Hematopoietic multipotent progenitor cell treated with erythropoietin and hydrocortisone succinate and interleukin-3 and kit ligand, for 4 days (in vitro differentiated cells): ENCODE results near the gene PRDM13.
"Not testable (repeated sequence)": the region's sequence is repeated elsewhere in the genome, so short reads cannot be mapped to it uniquely, and the experiment has no call there.

ENCODE experiments used
- DNase-seq: peaks from one replicate; pipeline ENCODE4 v3.0.0-alpha.2; 2015

Gene PRDM13

GRCh38 chr6:99606656-99607415, at the start of gene PRDM13:
TSS of gene PRDM13 (plus strand) at chr6:99606833. CDS start at chr6:99607035, 202 bp downstream.
- DNase-seq, result no peak

GRCh38 chr6:99559057-99559456, 47.6 kb upstream of the PRDM13 start:
- DNase-seq, result no peak

DNA sequence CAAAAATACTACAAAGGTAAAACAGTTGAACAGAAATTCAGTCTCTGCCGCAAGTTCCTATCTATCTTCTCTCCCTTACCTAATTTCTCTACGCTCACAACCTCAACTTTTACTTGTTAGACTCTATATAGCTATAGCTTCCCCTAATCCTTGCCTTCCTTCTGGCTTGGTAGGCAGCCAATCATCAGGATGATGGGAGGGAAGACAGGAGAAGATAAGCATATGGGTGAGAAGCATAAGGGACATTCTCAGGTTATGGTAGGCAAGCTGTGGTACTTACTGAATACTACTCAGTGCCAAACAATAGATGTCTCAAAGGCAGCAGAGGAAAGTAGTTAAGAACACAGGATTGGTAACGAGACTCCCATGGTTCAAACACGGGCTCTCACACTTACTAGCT, 46.0 kb upstream of the PRDM13 start:
- peak; percentile 37 for DNase-seq

DNA sequence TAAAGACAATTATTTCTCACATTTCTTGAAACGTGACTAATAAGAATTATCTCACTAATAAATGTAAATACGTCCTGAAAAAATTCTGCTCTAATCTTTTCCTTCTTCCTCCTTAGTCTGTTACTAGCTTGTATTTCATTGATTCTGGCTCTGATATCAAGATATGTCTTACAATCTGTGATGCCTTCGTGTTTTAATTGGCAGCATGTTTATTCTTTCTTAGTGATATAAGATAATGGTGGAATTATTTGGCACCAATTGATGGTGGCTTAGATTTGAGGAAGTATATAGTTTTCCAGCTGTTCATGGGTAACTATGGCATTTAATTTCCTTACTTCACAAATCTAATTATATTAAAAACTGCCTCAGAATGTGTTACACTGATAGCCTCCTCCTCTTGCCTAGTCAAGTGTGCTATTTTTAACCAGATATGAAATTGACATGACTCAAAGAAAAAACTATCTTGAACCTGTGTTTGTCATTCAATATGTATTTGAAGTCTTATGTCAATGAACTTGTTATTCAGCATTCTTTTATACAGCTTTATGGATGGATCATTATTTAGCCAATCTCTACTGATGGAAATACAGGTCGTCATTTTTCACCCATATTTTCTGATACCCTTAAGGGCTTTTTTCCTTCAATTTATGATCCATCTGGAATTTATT, 43.4 kb upstream of the PRDM13 start:
- peak; percentile 7 for DNase-seq

GRCh38 chr6:99568103-99568933, 38.3 kb upstream of the PRDM13 start, which contains the start of gene CCNC:
TSS of gene CCNC (minus strand) at chr6:99568660. CDS start at chr6:99568527, 133 bp downstream.
- peak; percentile 97 for DNase-seq

DNA sequence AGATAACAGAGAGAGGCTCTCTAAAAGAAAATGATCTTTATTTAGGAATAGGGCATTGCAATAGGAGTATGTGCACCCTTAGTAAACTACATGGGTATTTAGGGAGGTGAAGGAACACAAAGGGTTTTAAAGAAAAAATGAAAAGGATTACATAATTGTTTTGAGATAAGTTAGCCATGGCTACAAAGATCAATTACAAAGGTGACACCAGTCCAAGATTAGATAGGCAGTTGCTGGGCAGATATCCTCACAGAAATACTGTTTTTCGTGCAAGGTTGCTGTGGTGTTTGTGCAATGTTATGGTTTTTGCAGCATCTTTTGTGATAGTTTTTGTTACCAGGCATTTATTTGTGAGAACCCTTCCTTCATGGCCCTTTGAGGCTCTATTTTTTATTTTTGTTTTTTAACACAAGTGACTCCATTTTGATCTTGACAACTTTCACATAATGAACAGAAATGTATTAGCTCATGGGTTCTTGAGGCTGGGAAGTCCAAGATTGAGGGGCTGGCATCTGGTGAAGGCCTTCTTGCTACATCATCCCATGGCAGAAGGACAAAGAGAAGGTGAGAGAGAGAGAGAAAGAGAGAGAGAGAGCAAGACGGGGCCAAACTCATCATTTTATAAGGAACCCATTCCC, 32.5 kb upstream of the PRDM13 start:
- DNase-seq, result no peak

GRCh38 chr6:99575544-99576227, 30.9 kb upstream of the PRDM13 start:
- DNase-seq, result peak; percentile 42

DNA sequence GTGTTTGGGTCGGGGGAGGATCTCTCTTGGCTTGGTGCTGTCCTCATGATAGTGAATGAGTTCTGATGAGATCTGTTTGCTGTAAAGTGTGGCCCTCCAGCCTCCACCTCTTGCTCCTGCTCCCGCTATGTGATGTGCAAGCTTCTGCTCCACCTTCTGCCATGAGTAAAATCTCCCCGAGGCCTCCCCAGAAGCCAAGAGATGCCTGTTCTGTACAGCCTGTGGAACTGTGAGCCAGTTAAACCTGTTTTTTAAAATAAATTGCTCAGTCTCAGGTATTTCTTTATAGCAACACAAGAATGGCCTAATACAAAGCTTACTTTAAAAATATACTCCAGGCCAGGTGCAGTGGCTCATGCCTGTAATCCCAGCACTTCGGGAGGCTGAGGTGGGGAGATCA, 26.9 kb upstream of the PRDM13 start:
- no peak for DNase-seq

DNA sequence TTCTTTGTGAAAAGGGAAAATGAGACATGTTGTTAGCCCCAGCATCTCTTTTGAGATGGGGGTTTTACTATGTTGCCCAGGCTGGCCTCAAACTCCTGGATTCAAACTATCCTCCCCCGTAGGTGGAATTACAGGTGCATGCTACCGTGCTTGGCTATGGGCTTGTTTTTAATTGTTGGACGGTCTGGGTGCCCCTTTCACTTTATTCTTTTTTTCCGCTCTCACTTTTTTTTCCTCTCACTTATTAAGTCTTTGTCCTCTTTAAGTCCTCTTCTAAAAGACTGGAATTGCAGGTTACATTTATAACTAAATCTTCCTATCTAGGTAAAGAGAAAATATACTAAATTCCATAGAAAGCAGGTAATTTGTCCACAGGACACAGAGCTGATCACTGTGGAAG, 18.8 kb upstream of the PRDM13 start:
- no peak for DNase-seq

DNA sequence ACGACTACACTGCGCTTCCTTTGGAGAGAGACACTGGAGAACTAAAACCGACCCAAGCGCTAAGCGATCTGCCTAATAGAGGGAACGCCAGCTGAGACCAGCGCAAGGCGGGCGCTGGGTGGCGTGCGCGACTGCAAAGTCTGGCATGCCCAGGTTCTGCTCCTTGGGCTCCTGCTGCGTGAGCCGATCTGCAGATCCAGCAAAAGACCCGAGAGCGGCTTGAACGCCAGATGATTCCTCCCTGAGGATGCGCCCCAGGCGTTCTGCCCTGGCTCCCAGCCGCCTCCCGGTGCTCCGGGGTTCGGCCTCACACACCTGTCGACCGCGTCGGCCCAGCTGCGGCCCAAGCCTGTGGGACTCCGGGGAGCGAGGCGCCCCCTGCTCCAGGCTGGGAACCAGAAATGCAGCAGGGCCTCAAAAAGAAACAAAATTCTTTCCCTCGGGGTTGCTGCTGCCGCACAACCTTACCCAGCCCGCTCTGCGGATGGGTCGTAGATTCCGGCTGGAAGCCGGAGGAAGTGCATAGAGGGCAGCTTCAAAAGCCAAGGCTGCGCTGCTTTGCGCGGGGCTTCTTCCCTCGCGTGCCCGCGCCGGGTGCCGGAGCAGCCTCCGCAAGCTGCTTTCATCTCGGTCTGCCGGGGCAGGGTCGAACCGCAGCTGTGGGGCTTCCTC, 17.9 kb upstream of the PRDM13 start:
- DNase-seq, result peak; percentile 90

GRCh38 chr6:99589290-99589672, 17.4 kb upstream of the PRDM13 start:
- no peak for DNase-seq

DNA sequence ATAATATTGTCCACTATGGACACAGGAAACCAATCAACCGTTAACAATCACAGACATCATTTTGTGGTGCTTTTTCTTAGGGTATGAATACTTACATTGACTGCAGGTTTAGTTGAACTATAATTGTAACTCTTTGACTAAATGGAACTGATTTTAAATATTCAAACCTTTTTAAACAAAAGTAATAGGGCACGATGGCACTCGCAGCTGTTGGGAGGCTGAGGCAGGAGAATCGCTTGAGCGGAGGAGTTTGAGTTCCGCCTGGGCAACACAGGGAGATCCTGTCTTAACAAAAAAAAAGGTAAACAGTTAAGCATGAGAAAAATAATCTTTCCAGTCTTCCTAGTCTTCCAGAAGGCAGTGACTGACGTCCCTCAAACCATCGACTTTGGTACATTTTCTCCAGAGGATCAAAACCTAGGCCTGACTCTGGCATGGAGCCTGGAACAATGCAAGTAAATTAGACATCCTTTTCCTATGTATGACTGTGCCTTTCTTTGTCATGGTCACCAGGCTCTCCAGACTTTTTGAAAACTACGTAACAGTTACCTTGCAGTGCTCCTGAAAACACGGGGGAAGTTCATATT, 16.6 kb upstream of the PRDM13 start:
- no peak for DNase-seq

DNA sequence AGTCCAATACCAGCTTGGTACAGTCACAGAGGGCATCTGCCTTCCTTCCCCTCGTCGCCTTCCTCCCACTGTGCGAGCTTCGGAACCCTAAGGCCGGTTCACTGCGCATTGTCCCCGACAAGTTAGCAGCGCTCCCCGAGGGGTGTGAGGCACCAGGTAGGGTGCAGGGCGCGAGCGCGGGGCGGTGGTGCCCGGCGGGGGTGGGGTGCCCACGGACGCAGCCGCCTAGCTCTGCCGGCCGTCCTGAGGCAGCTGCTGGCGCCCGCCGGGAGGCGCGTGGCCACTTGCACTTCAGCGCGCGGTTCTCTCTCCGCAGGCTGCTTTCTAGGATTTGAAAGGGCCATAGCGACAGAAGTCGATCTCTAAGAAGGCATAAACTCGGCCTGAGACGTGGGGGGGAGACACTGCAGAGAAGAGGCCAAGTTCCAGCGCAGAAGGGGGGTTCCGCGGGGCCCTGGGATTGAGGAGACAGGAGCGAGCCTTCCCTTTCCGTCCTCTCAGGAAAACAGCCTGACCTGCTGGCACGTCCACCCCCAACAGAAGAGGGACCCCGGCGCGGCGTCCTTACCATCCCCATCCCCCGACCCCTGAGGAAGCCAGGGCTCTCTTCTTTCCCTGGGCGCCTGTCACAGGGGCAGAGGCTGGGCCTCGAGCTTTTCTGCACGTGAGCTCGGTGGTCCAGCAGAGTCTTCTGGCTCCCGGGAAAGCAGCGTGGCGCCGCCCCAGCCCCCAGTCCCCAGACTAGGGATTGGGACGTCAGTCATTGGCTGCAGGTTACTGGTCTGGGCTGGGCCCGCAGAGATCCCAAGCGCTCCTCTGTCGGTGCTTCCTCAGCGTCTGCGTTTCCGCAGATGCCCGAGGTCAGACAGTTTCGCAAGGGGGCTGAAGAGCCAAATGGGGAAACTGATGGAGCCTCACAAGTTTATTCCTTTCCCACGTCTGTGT, 15.6 kb upstream of the PRDM13 start:
- DNase-seq, result no peak

DNA sequence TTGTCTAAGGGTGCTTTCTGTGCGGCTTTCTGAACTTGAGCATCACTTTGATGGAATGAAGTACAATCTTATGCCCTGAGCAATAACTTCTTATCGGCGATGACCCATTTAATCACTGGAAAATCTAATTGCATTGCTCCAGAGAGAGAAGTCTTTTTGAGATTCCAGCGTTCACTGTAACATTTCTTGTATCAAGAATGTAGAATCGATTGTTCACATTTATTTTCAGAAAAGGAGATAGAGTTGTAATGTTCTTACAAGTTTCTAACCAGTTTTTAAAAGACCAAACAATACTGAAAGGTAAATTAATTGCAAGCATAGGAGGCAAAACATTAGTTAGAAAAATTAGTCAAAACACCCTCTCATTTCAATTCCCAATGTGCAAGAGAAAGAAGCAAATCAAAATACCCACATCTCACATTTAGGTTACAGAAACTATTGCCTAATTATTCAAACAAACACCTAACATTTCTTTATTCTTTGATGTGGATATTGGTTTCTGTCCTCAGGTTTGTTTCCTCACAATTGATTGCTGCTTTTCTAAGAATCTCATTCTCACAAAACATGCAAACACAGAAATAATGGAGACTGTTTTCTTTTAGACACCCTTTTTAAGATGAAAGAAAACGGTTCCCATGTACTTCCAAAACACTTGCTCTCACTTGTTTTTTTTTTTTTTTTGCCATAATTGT, 14.8 kb upstream of the PRDM13 start:
- DNase-seq, result no peak

DNA sequence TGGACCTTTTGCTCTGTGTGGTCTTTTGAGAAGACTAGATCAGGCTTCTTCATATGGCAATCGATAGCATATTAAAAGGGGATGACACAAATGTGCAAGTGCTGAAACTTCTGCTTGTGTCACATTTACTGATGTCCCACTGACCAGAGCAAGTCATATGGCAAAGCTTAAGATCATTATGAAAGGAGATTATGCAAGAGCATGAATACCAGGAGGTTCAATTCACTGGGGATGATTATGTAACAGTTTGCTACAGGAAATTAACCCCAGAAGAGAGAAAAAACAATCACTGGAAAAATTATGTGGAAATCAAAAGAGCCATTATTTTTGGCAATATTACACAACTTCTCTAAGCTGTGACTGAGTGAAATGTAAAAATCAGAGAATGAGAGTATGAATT, 13.7 kb upstream of the PRDM13 start:
- peak; percentile 54 for DNase-seq

GRCh38 chr6:99594696-99595095, 11.9 kb upstream of the PRDM13 start:
- DNase-seq, result not testable (repeated sequence)

- DNase-seq, result no peak
These were observed 3.9 kb upstream of the PRDM13 start for GRCh38 chr6:99602520-99603420.

- peak; percentile 54 for DNase-seq
These were observed 3.0 kb upstream of the PRDM13 start for GRCh38 chr6:99603421-99604165.
